Measurements from ENCODE around the gene RAB20.
"Not testable (repeated sequence)": the region's sequence is repeated elsewhere in the genome, so short reads cannot be mapped to it uniquely, and the experiment has no call there.

Gene RAB20

DNA sequence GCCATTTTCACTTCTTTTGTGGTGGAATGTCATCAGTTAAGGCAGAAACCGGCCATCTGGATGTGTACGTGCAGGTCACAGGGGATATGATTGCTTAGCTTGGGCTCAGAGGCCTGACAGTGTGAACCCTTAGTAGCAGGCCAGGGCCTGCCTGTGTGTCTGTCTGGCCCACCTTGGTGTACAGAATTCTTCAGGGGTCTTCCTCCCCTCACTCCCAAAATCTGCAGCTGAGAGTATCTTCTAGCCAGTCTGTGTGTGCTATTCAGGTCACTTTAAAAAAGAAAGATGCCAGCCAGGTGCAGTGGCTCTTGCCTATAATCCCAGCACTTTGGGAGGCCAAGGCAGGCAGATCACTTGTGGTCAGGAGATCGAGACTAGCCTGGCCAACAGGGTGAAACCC lies 74.6 kb downstream of the RAB20 start:
- DNase-seq, result not testable (repeated sequence)

- DNase-seq, result no peak
Measured at GRCh38 chr13:110486061-110486715, 75.3 kb downstream of the RAB20 start.

- DNase-seq, result no peak
Measured at GRCh38 chr13:110485604-110486003, 75.9 kb downstream of the RAB20 start.

DNA sequence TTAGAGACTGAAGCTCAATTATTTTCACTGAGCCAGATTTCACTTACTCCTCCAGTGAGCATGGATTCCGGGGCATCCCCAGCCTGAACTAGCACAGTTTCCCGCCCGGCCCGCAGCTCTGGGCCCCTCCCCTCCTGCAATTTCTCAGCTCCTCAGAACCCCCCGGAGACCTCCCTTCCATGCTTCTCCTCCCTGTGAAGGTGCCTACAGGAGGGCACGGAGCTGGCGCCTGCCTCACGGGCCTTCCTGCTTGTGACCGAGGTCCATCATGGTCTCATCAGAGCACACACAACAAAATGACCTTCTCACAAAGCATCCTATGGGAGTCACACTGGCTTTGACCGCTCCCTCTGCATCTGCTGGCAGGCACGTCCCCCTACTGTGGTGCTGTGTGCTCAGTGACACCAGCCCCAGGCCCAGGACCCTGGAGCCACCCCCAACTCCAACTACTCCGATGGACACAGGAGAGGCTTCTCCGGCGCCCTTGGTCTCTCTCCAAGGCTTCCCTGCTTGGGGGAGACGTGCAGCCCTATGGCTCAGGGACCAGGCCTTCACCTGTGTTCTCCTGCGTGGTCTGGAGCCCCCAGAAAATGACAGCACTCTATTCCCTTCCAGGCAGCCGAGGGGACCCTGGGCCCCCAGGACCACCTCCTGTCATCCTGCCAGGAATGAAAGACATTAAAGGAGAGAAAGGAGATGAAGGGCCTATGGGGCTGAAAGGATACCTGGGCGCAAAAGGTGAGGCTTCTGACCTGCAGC lies 77.1 kb downstream of the RAB20 start:
- no peak for DNase-seq

DNA sequence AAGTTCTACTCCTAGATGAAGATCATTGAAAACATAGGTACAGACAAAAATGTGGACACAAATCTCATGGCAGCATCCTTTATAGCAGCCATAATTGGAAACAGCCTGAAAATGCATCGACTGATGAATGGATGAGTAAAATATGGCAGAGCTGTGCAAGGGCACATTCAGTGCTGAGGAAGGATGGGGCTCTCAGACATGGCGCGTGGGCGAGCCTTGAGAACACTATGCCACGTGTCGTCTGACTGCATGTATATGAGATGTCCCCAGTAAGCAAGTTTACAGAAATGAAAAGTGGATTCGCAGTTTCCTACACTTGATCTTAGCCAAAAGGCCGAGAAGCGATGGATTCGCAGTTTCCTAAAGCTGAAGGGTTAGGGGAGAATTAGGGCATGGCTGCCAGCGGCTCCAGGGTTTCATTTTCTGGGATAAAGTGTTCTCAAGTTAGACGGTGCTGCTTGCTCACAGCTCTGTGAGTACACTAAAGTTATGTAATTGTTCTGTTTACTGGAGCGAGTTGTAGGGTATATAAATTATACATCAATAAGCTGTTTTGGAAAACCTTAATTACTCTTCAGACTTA lies 78.0 kb downstream of the RAB20 start:
- no peak for DNase-seq

GRCh38 chr13:110480161-110480560 lies 81.4 kb downstream of the RAB20 start:
- DNase-seq, result no peak

DNA sequence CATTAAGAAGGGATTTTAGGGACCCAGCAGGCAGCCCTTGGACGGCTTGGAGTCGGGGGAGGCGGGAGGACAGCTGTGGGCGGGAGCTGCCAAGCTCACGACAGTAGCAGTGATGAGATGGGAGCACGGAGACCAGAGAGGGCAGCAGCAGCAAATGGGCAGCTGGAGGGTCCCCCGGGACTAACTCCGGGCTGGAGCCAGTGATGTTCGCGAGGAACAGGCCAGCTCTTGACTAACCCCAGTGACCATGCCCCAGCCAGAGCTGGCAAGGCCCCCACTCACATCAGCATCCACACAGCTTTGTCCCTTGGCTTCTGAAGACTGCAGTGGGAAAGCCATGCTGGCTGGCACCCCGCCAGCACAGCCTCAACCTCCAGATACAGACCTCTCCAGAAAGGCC lies 81.9 kb downstream of the RAB20 start:
- no peak for DNase-seq

- DNase-seq, result no peak
Measured at GRCh38 chr13:110479215-110479545, 82.3 kb downstream of the RAB20 start.

DNA sequence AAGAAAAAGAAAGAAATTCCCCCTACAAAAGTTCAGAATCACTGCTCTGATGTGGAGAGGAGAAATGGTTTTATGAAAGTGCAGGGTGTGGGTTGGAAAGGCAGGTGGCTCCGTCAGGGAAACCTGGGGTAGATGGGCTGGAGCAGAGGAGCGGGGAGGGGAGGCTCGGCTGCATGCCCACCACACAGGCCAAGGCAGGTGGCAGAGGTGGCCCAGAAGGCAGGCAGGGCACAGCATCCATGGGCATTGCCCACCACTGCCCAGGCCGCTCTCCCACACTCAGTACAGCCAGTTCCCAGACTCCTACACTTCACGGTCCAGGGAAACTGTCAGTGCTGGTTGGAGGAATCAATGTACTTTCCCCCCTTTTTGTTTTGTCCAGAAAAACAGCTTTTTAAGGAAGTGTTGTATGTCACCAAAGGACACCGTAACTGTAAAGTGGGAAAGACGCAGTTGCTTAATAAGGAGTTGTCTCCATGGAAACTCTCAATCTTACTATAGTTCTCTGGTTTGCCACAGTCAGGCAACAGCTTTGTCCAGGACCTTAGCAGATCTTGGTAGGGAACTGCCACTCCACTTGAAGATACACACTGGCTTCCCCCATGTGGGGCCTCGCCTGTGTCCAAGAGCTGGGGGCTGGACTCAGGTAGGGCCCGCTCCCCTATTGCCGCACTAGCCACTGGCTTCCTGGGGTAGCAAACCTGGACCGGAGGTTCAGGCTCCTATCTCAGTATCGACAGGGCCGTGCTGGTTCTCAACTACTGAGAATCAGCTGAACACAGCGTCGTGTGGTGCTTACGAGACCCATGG lies 82.9 kb downstream of the RAB20 start:
- no peak for DNase-seq

DNA sequence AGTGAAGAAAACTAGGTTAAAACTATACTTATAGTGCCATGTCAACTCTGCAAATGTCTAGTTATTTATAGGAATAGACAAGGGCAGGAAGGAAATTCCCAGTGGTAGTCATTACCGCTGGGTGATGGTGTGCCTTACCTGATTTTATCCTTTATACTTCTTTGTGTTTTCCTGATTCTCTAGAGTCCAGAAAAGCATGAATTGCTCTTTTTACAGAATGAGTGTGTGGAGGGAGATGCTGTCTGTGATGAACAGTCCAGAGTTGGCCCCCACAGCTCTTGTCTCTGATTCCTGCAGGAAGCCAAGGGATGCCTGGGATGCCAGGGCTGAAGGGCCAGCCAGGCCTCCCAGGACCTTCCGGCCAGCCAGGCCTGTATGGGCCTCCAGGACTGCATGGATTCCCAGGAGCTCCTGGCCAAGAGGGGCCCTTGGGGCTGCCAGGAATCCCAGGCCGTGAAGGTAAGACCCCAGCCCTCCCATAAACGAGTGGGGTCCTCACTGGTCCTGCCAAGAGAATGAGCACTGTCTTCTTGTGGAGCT lies 83.7 kb downstream of the RAB20 start:
- DNase-seq, result no peak

DNA sequence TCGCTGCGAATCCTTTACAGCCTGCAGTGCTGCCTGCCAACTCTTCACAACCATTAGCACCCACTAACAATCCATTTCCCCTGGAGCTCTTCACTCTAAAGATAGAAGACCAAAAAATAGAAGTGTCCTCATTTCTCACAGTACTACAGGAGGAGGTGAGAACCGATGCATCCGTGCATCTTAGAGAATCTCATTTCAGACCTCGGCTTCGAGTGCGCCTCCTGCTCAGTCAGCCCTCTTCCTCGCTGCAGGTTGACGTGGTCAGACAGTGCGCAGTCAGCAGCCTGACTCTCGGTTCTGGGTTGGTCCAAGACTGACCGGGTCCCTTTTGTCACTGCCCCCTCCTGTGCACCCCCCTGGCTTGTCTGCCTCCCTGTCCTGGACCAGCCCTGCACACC lies 85.3 kb downstream of the RAB20 start:
- DNase-seq, result no peak

DNA sequence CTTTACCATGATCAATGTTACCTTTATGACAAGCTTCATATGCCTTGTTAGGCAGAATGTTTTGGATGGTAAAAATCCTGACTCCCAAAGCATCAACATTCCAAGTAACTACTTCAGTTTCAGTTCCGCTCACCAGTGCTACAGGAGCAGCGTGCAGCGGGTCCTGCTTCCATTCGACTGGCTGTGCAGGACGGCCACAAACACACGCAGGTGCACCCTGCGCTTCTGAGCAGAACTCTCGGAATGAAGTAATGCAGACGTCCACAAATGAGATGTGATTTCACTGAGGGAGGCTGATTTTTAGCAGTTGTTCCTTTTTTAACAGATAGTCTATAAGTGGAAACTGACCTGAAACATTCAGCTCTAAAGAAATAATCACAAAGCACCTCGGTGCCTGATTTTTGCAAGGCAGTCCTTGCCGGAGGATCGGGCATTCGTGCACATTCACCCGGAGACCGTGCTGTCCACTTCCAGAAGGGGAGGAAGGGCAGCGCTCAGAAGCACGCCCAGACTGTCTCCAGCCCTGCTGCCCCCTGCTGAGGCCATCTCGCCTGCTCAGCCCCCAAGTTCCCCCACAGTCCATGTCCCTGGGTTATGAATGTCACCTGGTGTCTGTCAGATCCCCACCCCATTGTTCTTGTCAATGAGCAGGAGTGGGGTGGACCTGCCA lies 85.8 kb downstream of the RAB20 start:
- no peak for DNase-seq

- DNase-seq, result no peak
Measured at GRCh38 chr13:110475117-110475516, 86.4 kb downstream of the RAB20 start.

- DNase-seq, result no peak
Measured at GRCh38 chr13:110474713-110475112, 86.8 kb downstream of the RAB20 start.

All from hippocampal formation (tissue), 2 donors.